HepG2 (cell line): ENCODE measurements around the gene METTL23. TPM values are rescaled to one million over a fixed set of nuclear protein-coding genes. Genes with fewer than 3 reads are reported as not detected.

Source experiments
- ATF5 ChIP-seq: sonication (generic); formaldehyde crosslinking; IDR thresholded peaks from 2 replicates; pipeline ENCODE4 v1.4.0; 2020; ENCODE audit warnings: mild to moderate bottlenecking, low read depth, missing genetic modification reagents
- ATF6 ChIP-seq: sonication (generic); formaldehyde crosslinking; conservative IDR thresholded peaks from 2 replicates; pipeline ENCODE4 v1.4.0; 2020; ENCODE audit warnings: missing genetic modification reagents
- CREBL2 ChIP-seq: sonication (generic); formaldehyde crosslinking; IDR thresholded peaks from 2 replicates; pipeline ENCODE4 v1.8.1; 2023; ENCODE audit warnings: missing genetic modification reagents, mild to moderate bottlenecking, borderline replicate concordance
- E2F2 ChIP-seq: sonication (generic); formaldehyde crosslinking; IDR thresholded peaks from 2 replicates; pipeline ENCODE4 v1.4.0; 2020; ENCODE audit warnings: missing genetic modification reagents, borderline replicate concordance
- KLF15 ChIP-seq: sonication (generic); formaldehyde crosslinking; IDR thresholded peaks from 2 replicates; pipeline ENCODE4 v1.8.1; 2023; ENCODE audit warnings: borderline replicate concordance, mild to moderate bottlenecking, inconsistent platforms, missing genetic modification reagents, mixed read lengths
- NFE2L1 ChIP-seq: sonication (generic); formaldehyde crosslinking; IDR thresholded peaks from 2 replicates; pipeline ENCODE4 v1.4.0; 2020; ENCODE audit warnings: missing genetic modification reagents, mild to moderate bottlenecking, borderline replicate concordance
- NFIB ChIP-seq: sonication (generic); formaldehyde crosslinking; IDR thresholded peaks from 2 replicates; pipeline ENCODE4 v1.9.0; 2021; ENCODE audit warnings: missing genetic modification reagents, mild to moderate bottlenecking, borderline replicate concordance
- PPARG ChIP-seq: conservative IDR thresholded peaks from 2 replicates; pipeline ENCODE4 v1.6.1; 2016; ENCODE audit warnings: missing biosample characterization, missing genetic modification reagents
- ZC3H13 ChIP-seq: sonication (generic); formaldehyde crosslinking; IDR thresholded peaks from 2 replicates; pipeline ENCODE4 v1.8.1; 2023; ENCODE audit warnings: mild to moderate bottlenecking, missing genetic modification reagents, moderate library complexity
- ZNF274 ChIP-seq: sonication (generic); formaldehyde crosslinking; IDR thresholded peaks from 2 replicates; pipeline ENCODE4 v1.5.1; 2020; ENCODE audit warnings: mild to moderate bottlenecking, missing genetic modification reagents
- ZNF383 ChIP-seq: sonication (generic); formaldehyde crosslinking; IDR thresholded peaks from 2 replicates; pipeline ENCODE4 v1.4.0; 2020; ENCODE audit warnings: missing genetic modification reagents, mild to moderate bottlenecking, borderline replicate concordance
- ZNF788 ChIP-seq: sonication (generic); formaldehyde crosslinking; IDR thresholded peaks from 2 replicates; pipeline ENCODE4 v1.5.0; 2020; ENCODE audit warnings: mild to moderate bottlenecking, missing genetic modification reagents, borderline replicate concordance
- polyA plus RNA-seq, 8 experiments: library from polyadenylated mRNA; depleted of rRNA in 3 of 8; stranded (reverse) in 7 of 8; unstranded in 1 of 8; fragments of >200 nt; fragmentation: Illumina TruSeq in 4 of 8; extraction: Trizol in 4 of 8; gene quantifications; 2 replicates each; pipeline versions ENCODE4 v1.2.1 to v1.2.3, GENCODE V29; 2011 to 2016; ENCODE audit warnings: low read depth in 4 of 8, missing spikeins in 1 of 8, mixed read lengths in 1 of 8; ENCODE audit not compliant: insufficient read depth in 1 of 8
- total RNA-seq, 5 experiments: library from RNA; depleted of rRNA; stranded (reverse); fragments of >200 nt; fragmentation: Illumina TruSeq; extraction: Trizol; gene quantifications; 2 replicates each; pipeline ENCODE4 v1.2.3, GENCODE V29; 2016; ENCODE audit warnings: low read depth in 1 of 5
- TF ChIP-seq, protein P1 (sequence below): sonication (generic); formaldehyde crosslinking; IDR thresholded peaks from 2 replicates; pipeline ENCODE4 v1.4.0; 2020; ENCODE audit warnings: missing genetic modification reagents
- TF ChIP-seq, protein P2 (sequence below): sonication (generic); formaldehyde crosslinking; IDR thresholded peaks from 2 replicates; pipeline ENCODE4 v1.5.1; 2020; ENCODE audit warnings: mild to moderate bottlenecking, missing genetic modification reagents, moderate library complexity

The METTL23 gene
- total and polyA plus RNA-seq, 2 of the 13 experiments (the other 11 are each of a cell fraction or from before 2014, with no cell fraction given) = 39.9 to 104 TPM

- TF ChIP-seq NFE2L1 (CRISPR knock-in tag) (peak; percentile 100), CREBL2 (CRISPR knock-in tag) (peak; percentile 62), NFIB (CRISPR knock-in tag) (no peak), ZC3H13 (CRISPR knock-in tag) (peak; percentile 83; the same call in 1 of the 2 replicates), ZNF383 (CRISPR knock-in tag) (0 out of 2 replicates have a peak, but pooled peaks have one; percentile 63), E2F2 (peak; percentile 96), KLF15 (peak; percentile 90; the same call in 1 of the 2 replicates), PPARG (0 out of 2 replicates have a peak, but pooled peaks have one; percentile 37), ATF5 (CRISPR knock-in tag) (peak; percentile 13; the same call in 1 of the 2 replicates), ZNF788 (CRISPR knock-in tag) (peak; percentile 88), ATF6 (0 out of 2 replicates have a peak, but pooled peaks have one; percentile 83), ZNF274 (CRISPR knock-in tag) (no peak; the same call in 1 of the 2 replicates)
- TF ChIP-seq, protein P1, sequence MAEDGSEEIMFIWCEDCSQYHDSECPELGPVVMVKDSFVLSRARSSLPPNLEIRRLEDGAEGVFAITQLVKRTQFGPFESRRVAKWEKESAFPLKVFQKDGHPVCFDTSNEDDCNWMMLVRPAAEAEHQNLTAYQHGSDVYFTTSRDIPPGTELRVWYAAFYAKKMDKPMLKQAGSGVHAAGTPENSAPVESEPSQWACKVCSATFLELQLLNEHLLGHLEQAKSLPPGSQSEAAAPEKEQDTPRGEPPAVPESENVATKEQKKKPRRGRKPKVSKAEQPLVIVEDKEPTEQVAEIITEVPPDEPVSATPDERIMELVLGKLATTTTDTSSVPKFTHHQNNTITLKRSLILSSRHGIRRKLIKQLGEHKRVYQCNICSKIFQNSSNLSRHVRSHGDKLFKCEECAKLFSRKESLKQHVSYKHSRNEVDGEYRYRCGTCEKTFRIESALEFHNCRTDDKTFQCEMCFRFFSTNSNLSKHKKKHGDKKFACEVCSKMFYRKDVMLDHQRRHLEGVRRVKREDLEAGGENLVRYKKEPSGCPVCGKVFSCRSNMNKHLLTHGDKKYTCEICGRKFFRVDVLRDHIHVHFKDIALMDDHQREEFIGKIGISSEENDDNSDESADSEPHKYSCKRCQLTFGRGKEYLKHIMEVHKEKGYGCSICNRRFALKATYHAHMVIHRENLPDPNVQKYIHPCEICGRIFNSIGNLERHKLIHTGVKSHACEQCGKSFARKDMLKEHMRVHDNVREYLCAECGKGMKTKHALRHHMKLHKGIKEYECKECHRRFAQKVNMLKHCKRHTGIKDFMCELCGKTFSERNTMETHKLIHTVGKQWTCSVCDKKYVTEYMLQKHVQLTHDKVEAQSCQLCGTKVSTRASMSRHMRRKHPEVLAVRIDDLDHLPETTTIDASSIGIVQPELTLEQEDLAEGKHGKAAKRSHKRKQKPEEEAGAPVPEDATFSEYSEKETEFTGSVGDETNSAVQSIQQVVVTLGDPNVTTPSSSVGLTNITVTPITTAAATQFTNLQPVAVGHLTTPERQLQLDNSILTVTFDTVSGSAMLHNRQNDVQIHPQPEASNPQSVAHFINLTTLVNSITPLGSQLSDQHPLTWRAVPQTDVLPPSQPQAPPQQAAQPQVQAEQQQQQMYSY (CRISPR knock-in tag) = peak; percentile 87
- TF ChIP-seq, protein P2, sequence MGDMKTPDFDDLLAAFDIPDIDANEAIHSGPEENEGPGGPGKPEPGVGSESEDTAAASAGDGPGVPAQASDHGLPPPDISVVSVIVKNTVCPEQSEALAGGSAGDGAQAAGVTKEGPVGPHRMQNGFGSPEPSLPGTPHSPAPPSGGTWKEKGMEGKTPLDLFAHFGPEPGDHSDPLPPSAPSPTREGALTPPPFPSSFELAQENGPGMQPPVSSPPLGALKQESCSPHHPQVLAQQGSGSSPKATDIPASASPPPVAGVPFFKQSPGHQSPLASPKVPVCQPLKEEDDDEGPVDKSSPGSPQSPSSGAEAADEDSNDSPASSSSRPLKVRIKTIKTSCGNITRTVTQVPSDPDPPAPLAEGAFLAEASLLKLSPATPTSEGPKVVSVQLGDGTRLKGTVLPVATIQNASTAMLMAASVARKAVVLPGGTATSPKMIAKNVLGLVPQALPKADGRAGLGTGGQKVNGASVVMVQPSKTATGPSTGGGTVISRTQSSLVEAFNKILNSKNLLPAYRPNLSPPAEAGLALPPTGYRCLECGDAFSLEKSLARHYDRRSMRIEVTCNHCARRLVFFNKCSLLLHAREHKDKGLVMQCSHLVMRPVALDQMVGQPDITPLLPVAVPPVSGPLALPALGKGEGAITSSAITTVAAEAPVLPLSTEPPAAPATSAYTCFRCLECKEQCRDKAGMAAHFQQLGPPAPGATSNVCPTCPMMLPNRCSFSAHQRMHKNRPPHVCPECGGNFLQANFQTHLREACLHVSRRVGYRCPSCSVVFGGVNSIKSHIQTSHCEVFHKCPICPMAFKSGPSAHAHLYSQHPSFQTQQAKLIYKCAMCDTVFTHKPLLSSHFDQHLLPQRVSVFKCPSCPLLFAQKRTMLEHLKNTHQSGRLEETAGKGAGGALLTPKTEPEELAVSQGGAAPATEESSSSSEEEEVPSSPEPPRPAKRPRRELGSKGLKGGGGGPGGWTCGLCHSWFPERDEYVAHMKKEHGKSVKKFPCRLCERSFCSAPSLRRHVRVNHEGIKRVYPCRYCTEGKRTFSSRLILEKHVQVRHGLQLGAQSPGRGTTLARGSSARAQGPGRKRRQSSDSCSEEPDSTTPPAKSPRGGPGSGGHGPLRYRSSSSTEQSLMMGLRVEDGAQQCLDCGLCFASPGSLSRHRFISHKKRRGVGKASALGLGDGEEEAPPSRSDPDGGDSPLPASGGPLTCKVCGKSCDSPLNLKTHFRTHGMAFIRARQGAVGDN = peak; percentile 86; the same call in 1 of the 2 replicates
These were observed 10.5 kb downstream of the METTL23 start, which contains the start of gene SRSF2 (continued) for GRCh38 chr17:76737082-76737675.
